DMS153 (cell line): ENCODE measurements around the gene ARHGEF2.

ENCODE experiments used
- DNase-seq: peaks from one replicate; lab custom pipeline; 2025; lab: John Stamatoyannopoulos, UW

Gene ARHGEF2

GRCh38 chr1:155911156-155912055 is 66.9 kb downstream of the ARHGEF2 start, which contains the start of gene RIT1:
TSS of gene RIT1 (minus strand) at chr1:155911349. CDS start at chr1:155910761, 588 bp downstream.
- DNase-seq: peak; percentile 69

DNA sequence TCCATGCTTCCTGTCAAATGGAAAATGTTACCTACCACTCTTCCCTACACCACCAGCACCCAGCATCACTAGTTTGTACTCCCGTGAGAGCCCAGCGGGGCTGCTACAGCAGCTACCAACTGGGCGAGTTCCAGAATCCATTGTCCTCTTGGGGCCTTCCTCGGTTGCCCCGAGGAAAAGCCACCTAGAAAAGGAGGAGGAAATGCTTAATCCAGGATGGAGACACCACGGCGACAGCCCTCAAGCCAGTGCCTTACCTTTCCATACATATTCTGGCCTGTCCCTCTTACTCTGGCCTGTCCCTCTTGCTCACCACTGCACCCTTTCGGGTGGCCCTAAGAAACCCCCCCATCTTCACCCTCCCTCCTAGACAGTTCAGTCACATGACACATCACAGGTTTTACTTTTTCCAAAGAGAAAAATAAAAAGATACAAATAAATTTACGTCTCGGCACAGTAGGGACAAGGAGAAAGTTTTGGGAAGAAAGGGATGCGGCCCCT is 67.7 kb downstream of the ARHGEF2 start:
- DNase-seq: peak; percentile 23

DNA sequence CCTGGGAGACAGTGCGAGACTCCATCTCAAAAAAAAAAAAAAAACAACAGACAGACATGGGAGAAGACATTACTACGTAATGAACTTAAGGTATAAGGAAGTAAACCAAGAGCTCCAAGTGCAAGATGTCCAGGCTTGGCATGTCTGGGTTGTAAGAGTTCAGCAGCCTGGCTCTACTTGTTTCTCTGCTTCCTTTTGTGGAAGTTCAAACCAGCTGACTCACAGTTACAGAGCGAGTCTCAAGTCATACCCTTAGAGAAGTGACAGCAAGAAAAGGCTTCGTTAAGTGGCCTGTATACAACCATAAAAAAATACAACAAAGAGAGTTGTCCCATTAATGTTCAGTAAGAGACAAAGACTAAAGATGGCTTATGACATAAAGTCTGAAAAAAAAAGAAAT is 68.5 kb downstream of the ARHGEF2 start:
- DNase-seq: no peak

DNA sequence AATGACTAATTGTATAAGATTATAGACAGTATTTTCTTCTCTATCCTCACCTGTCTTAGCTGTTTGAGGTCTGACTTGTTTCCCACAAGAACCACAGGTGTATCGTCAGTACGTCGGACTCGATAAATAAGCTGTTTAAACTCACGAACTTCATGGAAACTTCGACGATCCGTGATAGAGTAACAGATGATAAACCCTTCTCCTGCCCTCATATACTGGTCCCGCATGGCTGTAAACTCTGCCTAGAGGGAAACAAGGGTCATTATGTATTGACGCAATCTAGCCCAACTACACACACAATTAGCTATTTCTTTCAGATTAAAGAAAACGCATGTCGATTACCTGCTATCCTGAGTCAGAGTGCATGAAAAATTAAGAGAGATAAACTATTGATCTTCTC is 74.1 kb downstream of the ARHGEF2 start:
- no peak for DNase-seq

DNA sequence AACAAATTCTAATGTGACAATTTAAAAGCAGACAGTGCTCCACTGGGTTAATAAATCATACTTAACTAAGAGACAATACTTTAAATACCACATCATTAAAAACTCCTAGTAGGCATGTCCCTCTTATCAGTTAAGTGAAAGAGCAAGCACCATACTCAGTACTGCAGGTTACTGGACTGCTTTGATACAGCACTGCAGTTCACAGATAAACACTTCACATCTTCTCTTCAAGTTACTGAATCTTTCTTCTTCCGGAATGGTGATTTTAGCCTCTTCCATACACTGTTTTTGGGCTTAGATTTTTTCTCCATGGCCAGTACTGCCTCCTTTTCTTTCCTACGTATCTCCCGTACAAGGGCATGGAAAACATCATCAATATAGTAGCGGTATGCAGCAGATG is 78.2 kb downstream of the ARHGEF2 start:
- DNase-seq: no peak

DNA sequence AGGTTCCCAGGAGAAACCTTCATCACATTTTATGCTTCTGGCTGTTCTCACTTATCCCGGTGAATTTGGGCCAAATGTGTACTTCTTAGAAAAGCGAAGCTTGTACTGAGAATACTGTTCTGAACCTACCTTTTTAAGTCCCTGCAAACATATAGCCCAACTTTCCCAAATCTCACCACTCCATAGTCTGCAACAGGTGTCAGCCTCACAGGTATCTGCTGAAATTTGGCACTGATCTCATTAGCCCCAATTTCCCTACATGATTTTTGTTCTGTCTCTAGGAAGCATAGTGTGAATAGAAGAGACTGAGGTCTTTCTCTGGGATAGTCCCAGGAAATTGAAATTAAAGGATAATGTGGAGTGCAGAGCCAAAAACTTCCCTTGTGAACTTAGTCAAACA is 78.7 kb downstream of the ARHGEF2 start:
- no peak for DNase-seq

GRCh38 chr1:155898888-155899287 is 79.5 kb downstream of the ARHGEF2 start:
- DNase-seq: no peak

DNA sequence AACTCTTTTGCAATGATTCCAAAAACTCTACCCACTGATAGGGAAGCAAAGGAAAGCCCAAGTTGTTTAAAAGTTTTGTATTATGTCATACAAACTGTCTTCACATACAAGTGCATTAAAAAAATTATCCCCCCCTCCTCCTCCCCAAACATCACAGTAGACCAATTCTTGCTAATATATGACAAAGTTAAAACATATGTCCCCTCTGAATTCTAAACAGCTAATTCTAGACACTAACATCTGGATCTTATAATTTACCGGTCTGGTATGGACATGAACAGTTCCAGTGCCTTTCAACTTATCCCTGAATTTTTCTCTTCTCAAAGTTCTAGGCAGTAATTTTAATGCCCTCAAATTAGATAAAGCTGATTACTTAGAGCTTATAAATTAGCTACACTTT is 80.6 kb downstream of the ARHGEF2 start:
- no peak for DNase-seq
